Activated gamma-delta T cell treated with anti-CD3 and anti-CD28 coated beads, Interleukin-2, amount 50 U/mL, for 16 hours (primary cell): ENCODE data around the gene PSKH1.
"Not testable (repeated sequence)": the region's sequence is repeated elsewhere in the genome, so short reads cannot be mapped to it uniquely, and the experiment has no call there.

Source experiments
- DNase-seq: peaks from one replicate; pipeline ENCODE4 v3.0.0-alpha.2; 2020; ENCODE audit warnings: low read depth

Gene PSKH1

GRCh38 chr16:67892899-67893742, at the start of gene PSKH1:
Gene PSKH1 (plus strand): TSS chr16:67893254. CDS start chr16:67908750, 15,496 bp downstream.
- peak; percentile 89 for DNase-seq

DNA sequence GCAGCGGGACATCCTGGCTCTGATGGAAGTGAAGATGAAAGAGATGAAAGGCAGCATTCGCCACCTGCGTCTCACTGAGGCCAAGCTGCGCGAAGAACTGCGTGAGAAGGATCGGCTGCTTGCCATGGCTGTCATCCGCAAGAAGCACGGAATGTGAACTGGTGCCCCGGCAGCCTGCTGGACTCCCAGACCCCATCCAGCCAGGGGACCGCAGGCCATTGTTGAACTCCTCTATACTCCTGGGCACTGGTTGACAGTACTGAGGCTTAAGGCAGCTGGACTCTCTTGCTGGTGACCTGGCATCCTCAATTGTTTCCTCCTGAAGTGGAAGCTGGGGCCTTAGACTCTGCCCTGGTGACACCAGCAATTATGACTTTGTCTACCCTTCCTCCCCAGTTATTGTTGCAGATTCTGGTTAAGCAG, 49.7 kb upstream of the PSKH1 start:
- DNase-seq = no peak

DNA sequence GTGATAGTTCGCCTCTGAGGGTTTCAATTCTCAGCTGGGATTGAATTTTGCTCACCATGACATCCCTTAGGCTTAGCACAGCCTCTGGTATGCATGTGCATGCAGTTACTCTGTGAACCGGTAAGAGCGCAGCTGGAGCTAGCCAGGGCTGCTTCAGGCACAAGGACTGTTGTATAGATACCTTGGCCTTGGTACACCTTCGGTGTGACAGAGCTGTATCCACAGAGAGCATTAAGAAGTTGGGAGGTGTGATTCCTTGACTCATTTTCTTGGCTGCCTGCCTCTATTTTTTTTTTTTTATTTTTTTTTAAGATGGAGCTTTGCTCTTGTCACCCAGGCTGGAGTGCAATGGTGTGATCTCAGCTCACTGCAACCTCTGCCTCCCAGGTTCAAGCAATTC, 48.6 kb upstream of the PSKH1 start:
- DNase-seq = no peak

GRCh38 chr16:67845291-67846062, 47.6 kb upstream of the PSKH1 start:
- no peak for DNase-seq

DNA sequence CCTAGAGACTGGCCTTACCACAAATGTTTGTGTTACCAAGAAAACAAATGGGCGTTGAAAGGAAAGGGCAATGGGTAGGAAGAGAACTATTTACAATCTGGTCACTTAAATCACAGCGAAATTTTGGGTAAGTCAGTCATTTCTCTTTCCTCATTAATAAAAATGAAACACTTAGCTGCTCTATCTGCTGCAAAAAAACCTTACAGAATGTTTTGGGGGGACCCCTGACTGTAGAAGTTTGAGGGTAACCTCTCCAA, 47.1 kb upstream of the PSKH1 start:
- DNase-seq = no peak

GRCh38 chr16:67846320-67847063, 46.6 kb upstream of the PSKH1 start, which contains the start of gene NUTF2:
Gene NUTF2 (plus strand): TSS chr16:67846933. CDS start chr16:67865131, 18,198 bp downstream.
- DNase-seq = peak; percentile 91

GRCh38 chr16:67847064-67847861, 45.8 kb upstream of the PSKH1 start, which contains the start of gene CENPT:
Gene CENPT (minus strand): TSS chr16:67847693. CDS start chr16:67833859, 13,834 bp downstream.
- DNase-seq = no peak

GRCh38 chr16:67848118-67848517, 44.9 kb upstream of the PSKH1 start:
- no peak for DNase-seq

GRCh38 chr16:67853670-67854069, 39.4 kb upstream of the PSKH1 start:
- DNase-seq = no peak

DNA sequence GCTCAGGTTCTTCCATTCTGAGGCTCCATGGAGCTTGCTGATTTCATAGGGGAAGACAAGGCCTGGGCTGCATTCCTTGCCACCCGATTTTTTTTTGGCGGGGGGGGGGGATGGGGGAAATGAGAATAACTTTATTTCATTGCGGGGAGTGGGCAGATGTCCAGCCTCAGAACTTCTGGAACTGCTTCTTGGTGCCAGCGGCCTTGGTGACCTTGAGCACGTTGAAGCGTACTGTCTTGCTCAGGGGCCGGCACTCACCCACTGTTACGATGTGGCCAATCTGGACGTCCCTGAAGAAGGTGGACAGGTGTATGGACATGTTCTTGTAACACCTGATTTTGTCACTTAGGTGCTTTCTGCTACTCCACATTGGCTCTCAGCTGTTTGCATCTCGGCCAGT, 37.3 kb upstream of the PSKH1 start:
- DNase-seq = no peak

DNA sequence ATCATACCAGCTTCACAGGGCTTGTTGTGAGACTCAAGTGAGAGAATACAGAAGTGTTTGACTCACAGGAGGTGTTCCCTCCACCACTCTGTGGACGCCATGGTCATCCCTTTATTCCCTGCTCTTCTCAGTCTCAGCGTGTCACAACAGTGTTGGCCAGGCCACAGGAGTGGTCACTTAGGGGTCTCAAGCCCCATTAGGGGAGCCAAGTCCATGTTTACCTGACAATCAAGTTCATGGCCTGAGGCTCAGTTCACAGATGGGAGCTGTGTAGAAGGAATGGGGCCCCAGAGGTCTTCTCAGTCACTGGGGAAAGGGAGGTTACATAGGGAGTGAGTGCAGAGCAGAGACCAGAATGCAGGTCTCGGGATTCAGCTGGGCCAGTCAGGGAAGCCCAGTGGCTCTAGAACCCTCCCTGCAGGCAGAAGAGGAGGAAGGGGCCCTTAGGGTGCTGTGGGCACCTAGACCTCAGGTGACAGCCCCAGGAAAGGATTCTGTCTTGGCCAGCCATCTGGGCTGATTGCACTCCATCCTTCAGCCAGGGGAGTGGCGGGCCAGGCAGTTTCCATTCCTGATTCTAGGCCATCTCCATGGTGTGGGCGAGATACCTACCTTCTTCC, 36.0 kb upstream of the PSKH1 start:
- DNase-seq = no peak

- DNase-seq = no peak
Observed at GRCh38 chr16:67857547-67858233, 35.4 kb upstream of the PSKH1 start.

DNA sequence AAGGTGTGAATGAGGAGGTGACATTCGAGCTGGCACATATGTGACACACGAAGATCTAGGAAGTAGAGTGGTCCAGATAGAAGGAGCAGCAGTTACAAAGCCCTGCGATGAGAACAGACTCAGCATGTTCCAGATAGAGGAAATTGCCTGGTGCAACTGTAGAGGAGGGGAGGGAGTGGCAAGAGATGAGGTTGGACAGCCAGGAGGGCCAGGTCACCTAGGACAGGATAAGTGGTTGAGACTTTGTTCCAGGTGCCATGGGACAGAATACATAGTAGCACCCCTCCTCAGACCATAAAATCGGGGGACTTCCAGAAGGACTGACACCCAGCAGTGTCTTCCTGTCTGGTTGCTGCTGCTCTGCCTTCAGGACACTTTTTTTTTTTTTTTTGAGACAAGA, 34.6 kb upstream of the PSKH1 start:
- no peak for DNase-seq

DNA sequence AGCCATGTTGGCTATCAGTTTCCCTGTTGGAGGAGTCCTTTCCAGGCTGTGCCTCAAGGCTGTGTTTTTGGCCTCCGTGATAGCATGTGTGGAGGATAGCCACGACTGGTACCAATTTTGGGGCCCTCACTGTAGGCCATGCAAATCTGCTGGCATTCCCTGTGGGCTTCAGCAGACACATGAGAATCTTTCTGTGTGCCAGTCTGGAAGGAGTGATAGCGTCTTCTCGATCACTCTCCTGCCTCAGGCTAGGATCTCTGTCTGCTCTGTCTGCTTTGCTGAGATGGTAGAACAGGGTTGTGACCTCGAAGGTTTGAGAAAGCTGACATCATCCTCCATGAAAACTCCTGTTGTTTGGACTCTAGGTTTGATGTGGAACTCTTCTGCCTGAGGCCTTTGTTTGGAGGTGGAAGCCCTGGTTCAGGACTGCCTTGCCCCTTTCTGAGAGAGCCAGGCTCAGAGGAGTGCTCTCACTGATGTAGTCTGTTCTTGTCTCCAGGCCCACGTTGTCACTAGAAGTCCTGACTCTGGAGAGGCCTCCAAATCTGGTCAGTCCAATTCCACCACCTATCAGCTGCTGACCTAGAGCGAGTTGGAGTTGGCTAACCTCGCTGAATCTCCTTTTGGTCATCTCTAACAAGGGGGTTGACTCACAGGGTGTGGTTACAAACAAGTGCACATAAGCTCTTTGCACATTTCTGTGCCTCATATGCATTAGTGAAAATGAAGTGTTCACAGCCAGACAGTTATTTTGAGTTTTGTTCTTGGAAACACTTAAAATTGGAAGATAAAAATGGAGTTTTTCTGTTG, 32.3 kb upstream of the PSKH1 start:
- DNase-seq = no peak

DNA sequence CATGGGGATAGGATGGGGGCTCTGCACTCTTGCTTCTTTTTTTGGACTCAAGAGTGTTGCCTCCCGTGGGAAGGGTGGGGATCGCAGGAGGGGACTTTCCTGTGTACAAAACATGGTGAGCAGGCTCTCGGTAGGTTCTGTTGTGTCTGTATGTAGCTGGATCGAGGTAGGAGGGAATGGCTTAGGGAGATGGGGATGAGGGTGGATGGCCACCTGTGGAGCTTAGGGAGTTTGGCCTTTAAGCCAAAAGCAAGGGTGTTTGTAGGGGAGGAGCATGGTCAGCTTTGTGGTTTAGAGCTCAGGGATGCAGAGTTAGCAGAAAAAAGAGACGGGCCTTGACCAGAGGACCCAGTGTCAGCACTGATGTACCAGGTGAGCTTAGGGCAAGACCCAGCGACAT, 31.2 kb upstream of the PSKH1 start:
- no peak for DNase-seq

GRCh38 chr16:67862623-67863583, 30.2 kb upstream of the PSKH1 start:
- DNase-seq = no peak

DNA sequence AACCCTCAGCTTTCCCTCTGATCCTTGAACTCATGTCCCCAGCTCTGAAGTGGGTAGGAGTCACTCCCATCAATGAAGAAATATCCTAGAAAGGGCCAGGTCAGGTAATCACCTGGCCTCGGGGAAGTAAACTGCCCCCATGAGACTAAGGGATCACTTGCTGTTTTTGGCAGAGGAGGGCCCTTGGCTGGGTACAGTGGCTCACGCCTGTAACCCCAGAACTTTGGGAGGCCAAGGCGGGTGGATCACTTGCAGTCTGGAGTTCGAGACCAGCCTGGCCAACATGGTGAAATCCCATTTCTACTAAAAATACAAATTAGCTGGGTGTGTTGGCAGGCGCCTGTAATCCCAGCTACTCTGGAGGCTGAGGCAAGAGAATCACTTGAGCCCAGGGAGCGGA, 29.0 kb upstream of the PSKH1 start:
- DNase-seq = not testable (repeated sequence)

- no peak for DNase-seq
Observed at GRCh38 chr16:67864594-67864993, 28.5 kb upstream of the PSKH1 start.

DNA sequence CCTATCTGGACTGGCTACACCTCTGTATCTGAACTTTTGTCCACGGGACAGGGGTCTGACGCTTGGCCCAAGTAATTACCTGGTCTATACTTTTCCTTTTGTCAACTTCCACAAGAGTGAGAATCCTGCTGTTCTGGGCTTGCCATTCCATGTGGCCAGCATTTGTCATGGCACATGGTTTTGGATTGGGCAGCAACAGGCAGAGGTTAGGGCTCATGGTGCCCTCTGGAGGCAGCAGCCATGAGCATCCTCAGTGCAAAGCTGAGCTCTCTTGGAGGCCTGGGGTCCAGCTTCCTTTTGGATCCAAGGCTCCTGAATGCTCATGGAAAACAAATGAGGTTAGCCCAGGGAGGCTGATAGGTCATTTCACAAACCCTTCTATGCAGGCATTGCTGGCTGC, 27.7 kb upstream of the PSKH1 start:
- DNase-seq = no peak
